HG02798 (cell line): Measurements from ENCODE around the gene SNX13.

Experiments used
- ATAC-seq: cut with Tn5 transposase; IDR thresholded peaks from one replicate; pipeline ENCODE4 v1.9.1; 2021; ENCODE audit warnings: mild to moderate bottlenecking; ENCODE audit not compliant: unreplicated experiment, poor library complexity

SNX13 gene

GRCh38 chr7:17940302-17940883 is at the start of gene SNX13:
Gene SNX13 (minus strand): TSS chr7:17940494. CDS start chr7:17940295, 199 bp downstream.
- ATAC-seq = peak; percentile 97

DNA sequence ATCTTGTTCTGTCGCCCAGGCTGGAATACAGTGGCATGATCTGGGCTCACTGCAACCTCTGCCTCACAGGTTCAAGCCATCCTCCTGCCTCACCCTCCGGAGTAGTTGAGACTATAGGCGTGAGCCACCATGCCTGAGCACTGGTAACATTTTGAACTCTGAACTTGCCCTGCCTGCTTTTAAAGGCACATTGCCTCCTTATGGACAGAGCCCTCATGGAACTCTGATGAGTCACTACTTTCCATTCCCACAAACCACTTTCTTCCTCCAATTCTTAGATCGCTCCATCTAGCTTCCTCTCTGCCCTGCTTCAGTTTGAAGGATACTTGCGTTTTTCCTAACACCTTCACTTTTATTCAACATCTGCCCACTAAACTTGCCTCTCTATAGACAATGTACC is 49.3 kb upstream of the SNX13 start:
- ATAC-seq = no peak

GRCh38 chr7:17988858-17989257 is 48.6 kb upstream of the SNX13 start:
- ATAC-seq = no peak

- ATAC-seq = no peak
Measured at GRCh38 chr7:17988141-17988540, 47.8 kb upstream of the SNX13 start.

GRCh38 chr7:17986851-17987250 is 46.6 kb upstream of the SNX13 start:
- no peak for ATAC-seq

DNA sequence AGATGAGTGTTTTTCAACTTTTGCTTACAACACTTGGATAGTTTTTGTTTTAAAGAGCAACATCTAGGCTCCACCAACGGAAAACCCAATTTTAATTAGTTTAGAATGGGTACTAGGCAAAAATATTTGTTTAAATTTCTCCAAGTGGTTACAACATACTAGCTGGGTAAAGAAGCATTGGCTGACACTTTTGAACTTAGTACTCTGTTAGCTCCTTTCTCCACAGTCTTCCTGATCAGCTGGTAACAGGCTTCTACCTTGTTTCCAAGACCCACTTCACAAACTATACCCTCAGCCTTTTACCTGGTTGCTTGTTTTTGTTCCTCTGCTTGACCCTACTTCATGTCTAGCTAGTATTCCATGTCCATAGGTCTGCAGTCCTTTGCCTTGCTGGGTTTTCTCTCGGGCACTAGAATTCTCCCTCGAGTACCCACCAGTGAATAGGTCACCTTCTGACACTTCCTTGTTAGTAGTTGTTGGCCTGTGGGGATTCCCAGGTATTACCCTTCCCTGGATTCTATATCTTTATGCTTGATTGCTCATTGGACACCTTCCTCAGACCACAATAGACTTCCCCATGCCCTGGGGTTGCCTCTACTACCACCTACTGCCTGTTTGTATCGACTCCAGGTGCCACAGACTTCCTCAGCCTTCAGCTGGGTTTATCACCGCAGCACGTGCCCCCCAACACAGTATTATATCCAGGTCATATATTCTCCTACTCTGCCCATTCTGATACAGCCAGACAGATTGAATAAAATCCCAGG is 45.4 kb upstream of the SNX13 start:
- ATAC-seq = no peak

DNA sequence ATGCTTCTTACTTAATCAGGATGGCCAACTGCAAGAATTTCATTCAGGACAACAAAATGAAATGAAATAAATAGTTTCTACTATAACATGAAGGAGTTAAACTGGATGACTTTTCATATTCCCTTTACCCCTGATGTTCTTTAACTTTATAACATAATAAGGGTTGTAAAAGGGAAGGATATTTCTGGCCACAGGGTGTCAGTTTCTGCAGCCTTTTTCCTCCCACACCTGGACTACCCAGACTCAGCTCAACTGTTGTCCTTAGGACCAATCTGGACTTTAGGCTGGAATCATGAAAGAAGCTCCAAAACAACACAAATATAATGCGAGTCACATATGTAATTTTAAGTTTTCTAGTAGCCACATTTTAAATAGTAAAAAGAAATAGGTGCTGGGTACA is 44.0 kb upstream of the SNX13 start:
- ATAC-seq = no peak

GRCh38 chr7:17983221-17984062 is 43.1 kb upstream of the SNX13 start:
- no peak for ATAC-seq

- ATAC-seq = no peak
Measured at GRCh38 chr7:17976952-17977351, 36.7 kb upstream of the SNX13 start.

- no peak for ATAC-seq
Measured at GRCh38 chr7:17971411-17971810, 31.1 kb upstream of the SNX13 start.

GRCh38 chr7:17968791-17969715 is 28.8 kb upstream of the SNX13 start:
- no peak for ATAC-seq

DNA sequence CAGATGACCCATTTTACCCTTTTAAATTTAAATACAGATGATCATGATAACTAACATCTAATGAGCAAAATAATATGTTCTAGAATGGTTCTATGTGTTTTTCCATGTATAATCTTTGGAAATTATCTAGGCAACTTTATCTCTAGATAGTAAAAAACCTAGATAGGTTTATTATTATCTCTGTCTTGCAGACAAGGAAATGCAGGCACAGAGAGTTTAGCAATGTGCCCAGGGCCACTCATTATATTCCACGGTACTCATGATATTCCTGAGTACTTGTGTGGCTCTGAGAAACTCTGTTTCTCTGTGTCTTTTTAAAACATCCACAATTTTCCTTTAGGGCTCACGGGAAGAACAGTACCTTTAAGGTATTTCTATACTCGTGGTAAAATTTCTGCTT is 26.4 kb upstream of the SNX13 start:
- ATAC-seq = no peak

- no peak for ATAC-seq
Measured at GRCh38 chr7:17965603-17966002, 25.3 kb upstream of the SNX13 start.

GRCh38 chr7:17963281-17963680 is 23.0 kb upstream of the SNX13 start:
- no peak for ATAC-seq

DNA sequence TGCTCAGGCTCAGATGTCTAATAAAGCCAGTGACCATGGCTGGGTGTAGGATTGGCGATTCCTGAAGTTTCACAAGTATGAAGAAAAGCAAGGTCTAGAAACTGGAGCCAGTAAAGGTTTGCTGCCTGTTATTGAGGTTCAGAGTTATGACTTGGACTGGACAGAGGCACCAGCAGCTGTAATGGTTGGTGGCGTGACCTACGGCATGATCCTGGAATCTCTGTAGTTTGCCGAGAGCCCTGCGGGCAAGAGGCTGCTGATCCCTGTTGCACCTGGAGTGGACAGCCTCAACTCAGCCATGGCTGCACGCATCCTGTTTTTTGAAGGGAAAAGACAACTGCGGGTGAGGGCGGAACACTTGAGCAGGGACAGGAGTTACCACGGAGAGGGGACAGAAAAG is 22.4 kb upstream of the SNX13 start:
- no peak for ATAC-seq

DNA sequence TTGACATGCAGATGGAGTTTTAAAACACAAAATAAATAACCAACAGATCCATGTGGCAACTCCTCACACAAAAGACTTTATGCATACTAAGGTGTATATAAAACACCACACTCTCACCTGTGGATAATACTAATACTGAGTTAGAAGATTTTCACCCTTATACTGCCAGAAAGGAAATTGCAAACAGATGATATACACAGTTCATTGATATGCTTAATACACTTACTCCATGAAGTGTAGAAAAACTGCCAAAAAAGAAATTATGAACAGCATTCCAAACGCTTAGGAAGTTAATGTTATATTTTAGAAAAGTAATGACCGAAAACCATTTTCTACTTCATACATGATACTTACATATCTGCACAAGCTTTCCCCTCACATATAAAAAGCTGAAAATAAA is 17.6 kb upstream of the SNX13 start:
- no peak for ATAC-seq

DNA sequence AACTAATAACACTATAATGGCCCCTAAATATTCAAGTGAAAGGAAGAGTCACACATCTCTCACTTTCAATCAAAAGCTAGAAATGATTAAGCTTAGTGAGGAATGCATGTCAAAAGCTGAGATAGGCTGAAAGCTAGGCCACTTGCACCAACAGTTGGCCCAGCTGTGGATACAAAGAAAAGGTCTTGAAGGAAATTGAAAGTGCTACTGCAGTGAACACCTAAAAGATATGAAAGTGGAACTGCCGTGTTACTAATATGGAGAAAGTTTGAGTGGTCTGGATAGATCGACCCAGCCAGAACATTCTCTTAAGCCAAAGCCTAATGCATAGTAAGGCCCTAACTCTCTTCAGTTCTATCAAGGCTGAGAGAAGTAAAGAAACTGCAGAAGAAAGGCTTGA is 12.1 kb upstream of the SNX13 start:
- peak; percentile 100 for ATAC-seq

GRCh38 chr7:17951742-17952254 is 11.5 kb upstream of the SNX13 start:
- ATAC-seq = no peak

DNA sequence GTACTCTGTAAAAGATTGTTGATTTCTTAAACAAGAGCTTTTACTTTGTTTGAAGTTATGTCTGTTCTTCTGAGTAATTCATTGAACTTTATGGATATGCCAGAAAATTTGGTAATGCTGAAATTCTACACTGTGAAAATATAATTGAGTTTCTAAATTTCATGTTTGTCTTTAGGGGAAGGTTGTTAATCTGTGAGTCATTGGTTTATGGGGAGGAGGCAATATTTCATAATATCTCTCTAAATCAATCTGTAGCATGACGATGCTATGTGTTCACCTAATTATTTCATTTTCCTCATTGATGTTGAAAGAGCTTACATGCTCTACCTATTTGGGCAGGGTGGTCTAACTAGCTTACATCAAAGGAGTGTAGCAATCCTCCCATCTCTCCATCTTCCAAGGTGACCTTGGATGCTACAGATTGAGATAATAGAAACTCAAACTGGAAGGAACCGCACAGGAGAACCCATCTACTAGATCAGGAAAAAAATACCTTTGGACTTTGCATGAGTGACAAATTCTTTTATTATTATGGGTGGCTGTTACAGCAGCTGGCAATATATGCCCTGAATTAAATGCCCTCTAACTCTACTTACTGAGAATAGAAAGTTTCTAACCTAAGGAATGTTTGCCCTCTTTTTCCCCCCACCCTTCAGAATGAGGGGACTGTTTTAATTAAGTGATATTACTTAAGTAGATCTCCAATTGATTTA is 8.4 kb upstream of the SNX13 start:
- ATAC-seq = no peak
